ENCODE data around the gene PATL2.
"Not testable (repeated sequence)": the region's sequence is repeated elsewhere in the genome, so short reads cannot be mapped to it uniquely, and the experiment has no call there.

DNA sequence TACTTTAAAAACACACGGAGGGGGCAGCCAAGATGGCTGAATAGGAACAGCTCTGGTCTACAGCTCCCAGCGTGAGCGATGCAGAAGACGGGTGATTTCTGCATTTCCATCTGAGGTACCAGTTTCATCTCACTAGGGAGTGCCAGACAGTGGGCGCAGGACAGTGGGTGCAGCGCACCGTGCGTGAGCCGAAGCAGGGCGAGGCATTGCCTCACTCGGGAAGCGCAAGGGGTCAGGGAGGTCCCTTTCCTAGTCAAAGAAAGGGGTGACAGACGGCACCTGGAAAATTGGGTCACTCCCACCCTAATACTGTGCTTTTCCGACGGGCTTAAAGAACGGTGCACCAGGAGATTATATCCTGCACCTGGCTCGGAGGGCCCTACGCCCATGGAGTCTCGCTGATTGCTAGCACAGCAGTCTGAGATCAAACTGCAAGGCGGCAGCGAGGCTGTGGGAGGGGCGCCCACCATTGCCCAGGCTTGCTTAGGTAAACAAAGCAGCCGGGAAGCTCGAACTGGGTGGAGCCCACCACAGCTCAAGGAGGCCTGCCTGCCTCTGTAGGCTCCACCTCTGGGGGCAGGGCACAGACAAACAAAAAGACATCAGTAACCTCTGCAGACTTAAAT, 28.2 kb upstream of the PATL2 start:
- TF ChIP-seq, protein P1, sequence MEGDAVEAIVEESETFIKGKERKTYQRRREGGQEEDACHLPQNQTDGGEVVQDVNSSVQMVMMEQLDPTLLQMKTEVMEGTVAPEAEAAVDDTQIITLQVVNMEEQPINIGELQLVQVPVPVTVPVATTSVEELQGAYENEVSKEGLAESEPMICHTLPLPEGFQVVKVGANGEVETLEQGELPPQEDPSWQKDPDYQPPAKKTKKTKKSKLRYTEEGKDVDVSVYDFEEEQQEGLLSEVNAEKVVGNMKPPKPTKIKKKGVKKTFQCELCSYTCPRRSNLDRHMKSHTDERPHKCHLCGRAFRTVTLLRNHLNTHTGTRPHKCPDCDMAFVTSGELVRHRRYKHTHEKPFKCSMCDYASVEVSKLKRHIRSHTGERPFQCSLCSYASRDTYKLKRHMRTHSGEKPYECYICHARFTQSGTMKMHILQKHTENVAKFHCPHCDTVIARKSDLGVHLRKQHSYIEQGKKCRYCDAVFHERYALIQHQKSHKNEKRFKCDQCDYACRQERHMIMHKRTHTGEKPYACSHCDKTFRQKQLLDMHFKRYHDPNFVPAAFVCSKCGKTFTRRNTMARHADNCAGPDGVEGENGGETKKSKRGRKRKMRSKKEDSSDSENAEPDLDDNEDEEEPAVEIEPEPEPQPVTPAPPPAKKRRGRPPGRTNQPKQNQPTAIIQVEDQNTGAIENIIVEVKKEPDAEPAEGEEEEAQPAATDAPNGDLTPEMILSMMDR (IDR thresholded peaks at IDR 0.05; ENCODE audit: insufficient read depth, low read length): not testable (repeated sequence)
- TF ChIP-seq, protein P2, sequence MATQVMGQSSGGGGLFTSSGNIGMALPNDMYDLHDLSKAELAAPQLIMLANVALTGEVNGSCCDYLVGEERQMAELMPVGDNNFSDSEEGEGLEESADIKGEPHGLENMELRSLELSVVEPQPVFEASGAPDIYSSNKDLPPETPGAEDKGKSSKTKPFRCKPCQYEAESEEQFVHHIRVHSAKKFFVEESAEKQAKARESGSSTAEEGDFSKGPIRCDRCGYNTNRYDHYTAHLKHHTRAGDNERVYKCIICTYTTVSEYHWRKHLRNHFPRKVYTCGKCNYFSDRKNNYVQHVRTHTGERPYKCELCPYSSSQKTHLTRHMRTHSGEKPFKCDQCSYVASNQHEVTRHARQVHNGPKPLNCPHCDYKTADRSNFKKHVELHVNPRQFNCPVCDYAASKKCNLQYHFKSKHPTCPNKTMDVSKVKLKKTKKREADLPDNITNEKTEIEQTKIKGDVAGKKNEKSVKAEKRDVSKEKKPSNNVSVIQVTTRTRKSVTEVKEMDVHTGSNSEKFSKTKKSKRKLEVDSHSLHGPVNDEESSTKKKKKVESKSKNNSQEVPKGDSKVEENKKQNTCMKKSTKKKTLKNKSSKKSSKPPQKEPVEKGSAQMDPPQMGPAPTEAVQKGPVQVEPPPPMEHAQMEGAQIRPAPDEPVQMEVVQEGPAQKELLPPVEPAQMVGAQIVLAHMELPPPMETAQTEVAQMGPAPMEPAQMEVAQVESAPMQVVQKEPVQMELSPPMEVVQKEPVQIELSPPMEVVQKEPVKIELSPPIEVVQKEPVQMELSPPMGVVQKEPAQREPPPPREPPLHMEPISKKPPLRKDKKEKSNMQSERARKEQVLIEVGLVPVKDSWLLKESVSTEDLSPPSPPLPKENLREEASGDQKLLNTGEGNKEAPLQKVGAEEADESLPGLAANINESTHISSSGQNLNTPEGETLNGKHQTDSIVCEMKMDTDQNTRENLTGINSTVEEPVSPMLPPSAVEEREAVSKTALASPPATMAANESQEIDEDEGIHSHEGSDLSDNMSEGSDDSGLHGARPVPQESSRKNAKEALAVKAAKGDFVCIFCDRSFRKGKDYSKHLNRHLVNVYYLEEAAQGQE (IDR thresholded peaks at IDR 0.05; ENCODE audit: insufficient replicate concordance, low read depth): not testable (repeated sequence)
